GM18519 (cell line): ENCODE data around the gene ACTG2.
"Not testable (repeated sequence)": the region's sequence is repeated elsewhere in the genome, so short reads cannot be mapped to it uniquely, and the experiment has no call there.

ENCODE experiments used
- ATAC-seq: cut with Tn5 transposase; IDR thresholded peaks from one replicate; pipeline ENCODE4 v1.9.1; 2021; ENCODE audit warnings: mild to moderate bottlenecking, moderate library complexity; ENCODE audit not compliant: unreplicated experiment, low FRiP score

Gene ACTG2

DNA sequence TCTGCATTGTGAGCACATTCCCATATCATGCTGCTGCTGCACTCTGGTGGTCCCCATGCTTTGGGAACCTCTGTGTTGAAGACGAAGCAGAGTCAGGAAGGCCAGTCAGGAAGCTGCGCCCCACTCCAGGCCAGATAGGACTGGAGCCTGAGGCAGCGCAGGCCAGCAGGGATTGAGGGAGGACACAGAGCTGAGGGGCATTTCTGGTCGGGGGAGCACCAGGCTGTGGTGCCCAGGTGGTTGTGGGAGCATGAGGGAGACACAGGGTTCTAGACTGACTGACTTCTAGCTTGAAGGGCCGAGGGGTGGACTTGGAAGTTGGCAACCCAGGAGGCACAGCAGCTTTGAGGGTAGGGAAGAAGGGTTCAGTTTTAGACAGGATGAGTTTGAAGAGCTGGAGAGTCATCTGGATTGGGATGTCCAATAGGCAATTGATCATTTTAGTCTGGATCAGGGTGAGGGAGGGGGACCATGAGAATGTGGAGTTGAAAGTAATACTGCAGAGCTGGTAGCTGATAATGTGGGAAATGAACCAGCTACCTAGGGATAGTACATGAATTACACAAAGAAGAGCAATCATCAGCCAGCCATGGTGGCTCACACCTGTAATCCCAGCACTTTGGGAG is 1.4 kb upstream of the ACTG2 start:
- no peak for ATAC-seq

- ATAC-seq: no peak
Observed at GRCh38 chr2:73893764-73894474, 1.1 kb downstream of the ACTG2 start.

- ATAC-seq: no peak
Observed at GRCh38 chr2:73894475-73894850, 1.7 kb downstream of the ACTG2 start.

DNA sequence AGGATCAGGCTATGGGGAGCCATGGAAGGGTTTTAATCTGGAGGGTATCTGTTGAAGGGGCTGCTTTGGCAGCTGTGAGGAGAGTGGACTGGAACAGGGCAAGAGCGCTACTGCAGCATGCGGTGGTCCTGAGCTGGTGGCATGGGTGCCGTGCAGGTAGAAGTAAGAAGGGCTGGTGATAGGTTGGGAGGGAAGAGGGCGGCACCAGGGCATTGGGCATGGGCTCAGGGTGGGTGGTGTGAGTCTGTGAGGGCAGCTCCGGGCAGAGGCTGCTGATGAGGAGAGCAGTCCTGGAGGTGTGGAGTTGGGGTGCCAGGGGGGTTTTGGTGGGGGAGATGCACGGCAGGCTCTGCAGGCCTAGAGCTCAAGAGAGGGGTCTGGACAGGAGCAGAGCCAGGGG is 2.1 kb downstream of the ACTG2 start:
- no peak for ATAC-seq

DNA sequence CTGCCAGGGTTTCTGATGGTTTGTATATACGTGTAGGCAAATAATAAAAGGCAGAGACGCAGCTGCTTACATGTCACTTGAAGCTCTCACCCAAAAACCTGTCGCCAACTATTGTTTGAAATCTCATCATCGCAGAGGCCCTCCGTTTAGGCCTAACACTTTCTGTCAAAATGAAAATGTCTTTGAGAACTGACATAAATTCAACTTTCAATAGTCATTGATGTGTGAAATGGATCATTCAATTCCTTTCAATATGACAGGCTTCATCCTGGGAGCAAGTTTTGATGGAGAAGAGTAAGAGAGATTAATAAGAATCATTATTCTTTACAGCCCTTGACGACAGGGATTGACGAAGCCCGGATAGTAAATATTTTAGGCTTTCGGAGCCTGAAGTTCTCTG is 2.7 kb downstream of the ACTG2 start:
- ATAC-seq: no peak

- peak; percentile 67 for ATAC-seq
Observed at GRCh38 chr2:73896362-73897239, 3.8 kb downstream of the ACTG2 start.

DNA sequence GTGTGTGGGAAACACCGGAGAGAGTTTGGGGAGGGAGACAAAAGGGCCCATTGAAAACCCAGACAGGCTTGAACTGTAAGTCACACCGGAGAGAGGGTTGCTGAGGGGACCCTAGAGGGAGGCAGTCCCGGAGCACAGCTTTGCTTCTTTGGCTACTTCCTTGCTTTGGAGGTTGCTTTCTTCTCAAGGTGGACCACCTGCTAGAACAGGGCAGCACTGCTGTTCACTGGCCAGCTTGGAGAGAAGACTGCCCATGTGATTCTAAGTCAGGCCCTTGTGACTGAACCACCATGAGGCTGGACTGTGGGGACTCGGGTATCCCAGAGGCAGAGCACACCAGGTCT is 4.4 kb downstream of the ACTG2 start:
- no peak for ATAC-seq

DNA sequence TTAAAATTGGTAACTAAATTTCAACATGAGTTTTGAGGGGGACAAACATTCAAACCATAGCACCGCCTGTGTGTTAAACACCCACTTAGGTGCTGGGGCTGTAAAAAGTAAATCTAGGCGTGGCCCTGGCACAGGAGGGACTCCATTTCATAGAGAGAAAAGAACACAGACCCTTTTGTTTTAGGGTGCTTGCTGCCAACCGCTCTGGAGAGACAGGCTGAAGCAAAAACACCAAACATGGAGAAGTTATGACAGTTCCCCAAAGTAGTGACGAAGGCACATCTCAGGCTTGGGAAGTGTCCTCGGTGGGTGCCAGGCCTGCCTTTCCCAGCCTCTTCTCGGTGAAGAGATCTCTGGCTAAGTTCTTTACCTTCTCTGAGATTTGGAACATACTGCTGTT is 5.1 kb downstream of the ACTG2 start:
- ATAC-seq: no peak

DNA sequence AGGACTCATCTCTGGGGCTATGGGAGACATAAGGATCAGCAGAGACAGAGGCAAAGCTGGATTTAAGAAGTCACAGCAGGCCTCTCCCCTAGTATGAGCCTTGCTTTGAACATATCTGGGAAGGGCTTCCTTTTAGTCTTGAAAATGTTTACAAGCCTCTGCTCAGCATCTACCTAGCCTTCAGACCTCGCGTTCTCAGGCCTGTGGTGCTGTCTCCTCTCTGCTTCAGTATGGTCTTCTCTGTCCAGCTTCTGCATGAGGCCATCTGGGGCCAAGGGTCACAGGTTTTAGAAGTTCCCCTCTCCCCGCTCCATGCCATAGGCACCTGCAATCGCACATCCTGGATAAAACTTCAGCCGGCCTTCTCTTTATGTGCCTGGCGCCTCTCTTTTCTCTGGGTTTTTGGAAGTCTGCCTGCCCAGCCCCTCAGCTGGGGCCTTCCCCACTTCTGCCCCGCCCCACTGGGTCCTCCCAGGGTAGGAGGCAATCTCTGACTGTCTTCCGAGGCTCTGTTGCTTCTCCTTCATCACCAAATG is 7.1 kb downstream of the ACTG2 start:
- no peak for ATAC-seq

DNA sequence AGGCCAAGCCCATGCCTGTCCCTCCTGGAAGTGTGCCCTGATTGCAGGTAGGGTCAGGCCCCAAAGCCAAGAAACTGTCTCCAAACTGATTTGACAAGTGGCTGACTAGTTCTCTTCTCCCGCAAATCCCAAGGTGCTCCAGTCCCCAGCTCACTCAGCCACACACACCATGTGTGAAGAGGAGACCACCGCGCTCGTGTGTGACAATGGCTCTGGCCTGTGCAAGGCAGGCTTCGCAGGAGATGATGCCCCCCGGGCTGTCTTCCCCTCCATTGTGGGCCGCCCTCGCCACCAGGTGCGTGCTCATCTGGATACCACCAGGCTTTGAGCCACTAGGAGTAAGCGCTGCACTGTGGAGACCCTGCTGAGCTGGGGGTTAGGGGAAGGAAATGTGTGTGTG is 8.3 kb downstream of the ACTG2 start:
- ATAC-seq: no peak

DNA sequence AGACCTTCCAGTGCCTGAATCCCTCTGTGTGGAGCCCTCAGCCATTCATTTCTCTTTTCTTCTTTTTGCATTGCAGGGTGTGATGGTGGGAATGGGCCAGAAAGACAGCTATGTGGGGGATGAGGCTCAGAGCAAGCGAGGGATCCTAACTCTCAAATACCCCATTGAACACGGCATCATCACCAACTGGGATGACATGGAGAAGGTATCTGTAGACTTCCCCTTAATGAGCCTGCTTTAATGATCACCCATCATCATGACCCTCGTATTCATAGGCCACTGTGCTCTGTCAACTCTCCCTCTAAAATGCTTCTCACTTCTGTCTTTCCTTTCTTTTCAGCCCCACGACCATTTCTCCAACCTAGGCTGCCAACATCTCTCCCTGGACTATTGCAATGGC is 9.5 kb downstream of the ACTG2 start:
- ATAC-seq: no peak

GRCh38 chr2:73903313-73903712 is 10.5 kb downstream of the ACTG2 start:
- ATAC-seq: no peak

DNA sequence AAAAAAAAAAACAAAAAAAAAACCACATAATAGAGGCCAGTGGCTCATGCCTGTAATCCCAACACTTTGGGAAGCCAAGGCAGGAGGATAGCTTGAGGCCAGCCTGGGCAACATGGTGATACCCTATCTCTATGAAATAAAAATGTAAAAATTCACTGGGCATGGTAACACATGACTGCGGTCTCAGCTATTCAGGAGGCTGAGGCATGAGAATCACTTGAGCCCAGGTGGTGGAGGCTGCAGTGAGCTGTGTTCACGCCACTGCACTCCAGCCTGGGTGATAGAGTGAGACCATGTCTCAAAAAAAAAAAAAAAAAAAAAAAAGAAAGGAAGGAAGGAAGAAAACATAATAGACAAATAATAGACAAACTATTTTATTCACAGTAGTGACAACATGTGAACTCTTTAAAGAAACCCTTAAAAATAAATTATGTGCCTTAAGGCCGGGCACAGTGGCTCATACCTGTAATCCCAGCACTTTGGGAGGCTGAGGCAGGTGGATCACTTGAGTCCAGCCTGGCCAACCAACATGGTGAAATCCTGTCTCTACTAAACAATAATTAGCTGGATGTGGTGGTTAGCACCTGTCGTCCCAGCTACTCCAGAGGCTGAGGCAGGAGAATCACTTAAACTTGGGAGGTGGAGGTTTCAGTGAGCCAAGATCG is 11.3 kb downstream of the ACTG2 start:
- not testable (repeated sequence) for ATAC-seq

- no peak for ATAC-seq
Observed at GRCh38 chr2:73904952-73905351, 12.1 kb downstream of the ACTG2 start.

DNA sequence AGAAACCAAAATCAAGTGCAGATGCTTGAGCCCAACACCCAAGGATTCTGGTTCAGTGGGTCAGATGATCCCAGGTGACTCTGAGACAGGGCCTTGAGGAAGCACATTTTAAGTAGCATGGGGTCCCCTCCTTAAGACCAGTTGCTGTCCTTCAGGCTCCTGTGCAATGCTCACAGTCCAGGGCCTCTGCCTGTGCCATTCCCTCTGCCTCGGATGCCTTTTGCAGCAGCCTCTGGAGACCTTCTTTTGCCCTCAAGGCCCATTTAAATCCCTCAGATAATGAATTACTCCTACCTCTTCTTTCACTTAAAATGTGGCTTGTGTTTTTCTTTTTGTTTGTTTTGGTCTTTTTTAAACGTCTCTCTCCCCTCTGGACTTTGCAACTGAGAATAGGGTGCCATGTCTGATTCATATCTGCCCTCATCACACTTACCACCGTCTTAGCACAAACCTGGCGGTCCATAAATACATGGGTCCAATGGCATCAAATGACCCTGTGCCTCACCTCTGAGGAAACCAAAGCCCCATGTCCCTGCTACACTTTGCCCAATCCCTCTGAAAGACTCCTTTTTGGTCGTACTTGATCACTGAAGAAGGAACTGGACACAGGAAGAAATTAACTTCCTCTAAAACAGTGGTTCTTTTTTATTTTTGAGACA is 14.2 kb downstream of the ACTG2 start:
- ATAC-seq: no peak

DNA sequence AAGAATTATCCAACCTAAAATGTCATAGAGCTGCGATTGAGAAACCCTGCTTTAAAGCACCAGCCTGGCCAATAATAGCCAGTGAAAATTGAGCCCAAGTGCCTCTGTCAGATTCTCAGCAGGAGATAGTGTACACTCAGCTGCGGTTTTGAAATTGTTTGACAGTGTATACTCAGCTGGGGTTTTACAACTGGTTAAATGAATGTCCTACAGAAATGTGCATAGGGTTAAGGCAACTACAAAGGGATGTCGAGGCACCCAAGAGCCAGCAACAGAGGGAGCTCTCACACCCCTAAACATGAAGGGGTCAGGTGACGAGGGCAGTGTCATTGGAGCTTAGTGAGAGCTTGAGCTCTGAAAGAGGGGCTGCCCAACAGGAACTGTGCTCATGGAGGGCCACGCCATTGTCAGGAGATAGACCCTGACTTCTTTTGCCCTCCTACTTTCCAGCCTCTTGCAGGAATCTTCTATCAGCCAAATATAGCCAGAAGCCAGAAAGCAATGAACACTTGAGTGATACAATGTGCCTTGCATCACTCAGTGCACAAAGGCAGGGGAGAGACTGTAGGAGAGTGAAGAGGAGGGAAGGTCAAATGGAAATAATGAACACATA is 15.1 kb downstream of the ACTG2 start:
- ATAC-seq: no peak

DNA sequence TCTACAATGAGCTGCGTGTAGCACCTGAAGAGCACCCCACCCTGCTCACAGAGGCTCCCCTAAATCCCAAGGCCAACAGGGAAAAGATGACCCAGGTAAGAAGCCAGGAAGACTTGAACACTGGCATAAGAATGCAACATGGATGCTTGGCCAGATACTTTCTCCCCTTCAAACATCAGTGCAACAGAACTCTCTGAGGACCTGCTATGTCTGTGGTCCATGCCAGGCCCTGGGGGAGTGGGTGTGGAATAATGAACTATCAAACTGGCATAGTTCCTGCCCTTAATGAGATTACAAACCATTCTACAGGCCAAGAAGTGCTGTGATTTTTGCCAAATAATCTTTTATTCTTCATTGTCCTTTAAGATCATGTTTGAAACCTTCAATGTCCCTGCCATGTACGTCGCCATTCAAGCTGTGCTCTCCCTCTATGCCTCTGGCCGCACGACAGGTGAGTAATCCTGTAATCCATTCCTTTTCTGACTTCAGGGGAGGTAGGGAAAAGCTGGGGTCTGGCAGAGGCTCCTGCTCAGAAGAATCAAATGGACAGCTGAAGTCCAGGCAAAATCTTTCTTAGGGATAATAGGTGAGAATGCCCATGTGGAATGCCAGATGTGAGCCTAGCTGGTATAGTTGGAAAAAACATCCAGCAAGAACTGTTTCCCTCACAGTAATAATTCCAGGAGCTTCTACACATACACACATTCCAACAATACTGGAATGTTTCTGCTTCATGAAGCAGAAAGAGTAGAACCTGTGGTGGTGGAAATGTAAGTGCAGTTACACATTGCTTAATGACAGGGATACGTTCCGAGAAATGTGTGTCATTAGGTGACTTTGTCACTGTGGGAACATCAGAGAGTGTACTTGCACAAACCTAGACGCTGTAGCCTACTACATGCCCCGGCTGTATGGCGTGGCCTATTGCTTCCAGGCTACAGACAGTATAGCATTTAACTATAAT is 16.2 kb downstream of the ACTG2 start:
- ATAC-seq: no peak

- ATAC-seq: no peak
Observed at GRCh38 chr2:73910873-73911547, 18.2 kb downstream of the ACTG2 start.
